NT2/D1 (cell line): ENCODE data around the gene TNFRSF21.
"Not testable (repeated sequence)": the region's sequence is repeated elsewhere in the genome, so short reads cannot be mapped to it uniquely, and the experiment has no call there.

ENCODE experiments used
- DNase-seq: peaks from one replicate; pipeline ENCODE4 v3.0.0-alpha.2; 2011; ENCODE audit warnings: low read depth, low spot score
- H3K27me3 ChIP-seq: 2 replicates; pipeline ENCODE4 v1.6.0; 2011; ENCODE audit warnings: mild to moderate bottlenecking; ENCODE audit not compliant: insufficient read length, insufficient read depth
- H3K36me3 ChIP-seq: 2 replicates; pipeline ENCODE4 v1.6.1; 2011; ENCODE audit warnings: mild to moderate bottlenecking, low read length, mixed read lengths; ENCODE audit not compliant: insufficient read depth, insufficient read length
- H3K4me1 ChIP-seq: 2 replicates; pipeline ENCODE4 v1.5.1; 2011; ENCODE audit not compliant: insufficient read depth, insufficient read length
- H3K4me3 ChIP-seq: 2 replicates; pipeline ENCODE4 v1.5.1; 2011; ENCODE audit warnings: low read depth; ENCODE audit not compliant: insufficient read length
- H3K9ac ChIP-seq: 2 replicates; pipeline ENCODE4 v1.6.0; 2011; ENCODE audit warnings: low read depth; ENCODE audit not compliant: insufficient read length
- H3K9me3 ChIP-seq: 2 replicates; pipeline ENCODE4 v1.5.1; 2011; ENCODE audit warnings: mild to moderate bottlenecking, low read length; ENCODE audit not compliant: insufficient read depth
- SUZ12 ChIP-seq: IDR thresholded peaks from 2 replicates; pipeline ENCODE4 v1.6.1; 2011; ENCODE audit not compliant: insufficient read length, insufficient read depth; ENCODE audit errors: extremely low read depth
- YY1 ChIP-seq: IDR thresholded peaks from 2 replicates; pipeline ENCODE4 v1.6.1; 2011; ENCODE audit not compliant: insufficient read length, insufficient read depth
- ZNF274 ChIP-seq: IDR thresholded peaks from 2 replicates; pipeline ENCODE4 v1.6.1; 2011; ENCODE audit warnings: mild to moderate bottlenecking, low read depth, low read length

The TNFRSF21 gene

DNA sequence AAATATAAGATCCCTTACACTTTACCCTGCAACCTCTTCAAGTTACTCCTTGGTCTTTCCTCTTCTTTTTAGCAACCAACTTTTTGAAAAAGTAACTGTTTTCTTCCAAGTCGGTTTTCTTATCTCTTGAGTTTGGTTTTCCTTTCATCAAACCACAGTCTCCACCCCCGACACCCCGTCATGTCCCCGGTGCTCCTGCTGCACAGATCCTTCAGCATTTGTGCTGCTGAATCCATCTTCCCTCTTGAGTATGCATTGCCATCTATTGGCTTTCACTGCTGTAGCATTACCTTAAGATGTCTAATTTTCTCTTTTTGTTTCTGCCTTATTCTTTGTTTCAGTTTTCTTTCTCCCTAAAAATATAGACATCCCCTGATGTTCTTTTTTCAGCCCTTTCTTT is 11.9 kb upstream of the TNFRSF21 start:
- no peak overlapping the region for H3K4me3 ChIP-seq

DNA sequence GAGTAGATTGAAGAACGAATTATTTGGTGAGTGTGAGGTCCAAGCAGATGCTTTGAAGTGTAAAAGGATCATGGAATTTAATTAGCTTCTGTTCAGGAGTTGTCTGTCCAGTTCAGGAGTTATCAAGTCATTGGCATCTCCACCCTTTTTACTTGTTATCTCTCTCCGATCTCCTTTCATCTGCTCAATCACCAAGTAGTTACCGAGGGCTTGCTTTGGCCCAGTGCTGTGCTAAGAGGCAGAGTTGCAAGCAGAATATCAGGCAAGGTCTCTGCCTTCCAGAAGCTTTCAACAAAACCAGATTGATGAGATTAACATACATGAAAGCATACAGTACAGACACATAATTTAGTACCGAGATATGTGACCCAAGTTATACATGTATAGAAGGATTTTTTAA is 10.2 kb upstream of the TNFRSF21 start:
- no peak overlapping the region for H3K9ac ChIP-seq
- 0 out of 2 replicates have a peak, but pooled peaks cover 5% of the 10 kb centered on the region for H3K9me3 ChIP-seq
- H3K4me1 ChIP-seq, result no peaks in the 10 kb centered on the region
- TF ChIP-seq ZNF274, result no peak
- no peak for TF ChIP-seq YY1
- no peak for TF ChIP-seq SUZ12
- no peak for DNase-seq
- no peak overlapping the region for H3K4me3 ChIP-seq
- H3K27me3 ChIP-seq, result no peaks in the 10 kb centered on the region
- no peaks in the 10 kb centered on the region for H3K36me3 ChIP-seq

More for the DNA sequence above, 11.9 kb upstream of the TNFRSF21 start:
- no peak for TF ChIP-seq SUZ12
- TF ChIP-seq ZNF274, result no peak
- no peak for DNase-seq
- no peaks in the 10 kb centered on the region for H3K4me1 ChIP-seq
- no peak overlapping the region for H3K9ac ChIP-seq
- no peaks in the 10 kb centered on the region for H3K36me3 ChIP-seq
- 0 out of 2 replicates have a peak, but pooled peaks cover 5% of the 10 kb centered on the region for H3K9me3 ChIP-seq
- no peaks in the 10 kb centered on the region for H3K27me3 ChIP-seq

DNA sequence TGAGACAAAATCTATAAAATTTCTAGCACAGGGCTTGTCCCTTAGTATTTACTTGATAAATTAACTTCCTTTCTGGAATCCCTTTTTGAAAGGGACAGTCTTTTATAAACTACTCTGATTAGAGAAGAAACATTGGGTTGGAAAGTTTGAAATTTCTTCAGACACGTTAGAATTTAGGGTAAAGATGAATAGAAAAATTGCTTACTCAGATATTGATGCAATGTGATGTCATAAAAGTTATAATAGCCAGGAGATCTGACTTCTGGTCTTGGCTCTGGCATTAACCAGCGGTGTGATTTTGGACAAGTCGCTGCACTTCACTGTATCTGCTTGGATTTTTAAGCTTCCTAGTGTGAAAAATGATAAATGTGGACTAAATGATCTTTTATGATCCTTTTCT is 9.7 kb upstream of the TNFRSF21 start:
- no peak for DNase-seq
- no peak overlapping the region for H3K4me3 ChIP-seq
- TF ChIP-seq ZNF274, result no peak
- no peak for TF ChIP-seq SUZ12
- TF ChIP-seq YY1, result no peak
- H3K36me3 ChIP-seq, result no peaks in the 10 kb centered on the region
- no peaks in the 10 kb centered on the region for H3K4me1 ChIP-seq
- H3K9ac ChIP-seq, result no peak overlapping the region
- no peaks in the 10 kb centered on the region for H3K27me3 ChIP-seq
- 0 out of 2 replicates have a peak, but pooled peaks cover 5% of the 10 kb centered on the region for H3K9me3 ChIP-seq

DNA sequence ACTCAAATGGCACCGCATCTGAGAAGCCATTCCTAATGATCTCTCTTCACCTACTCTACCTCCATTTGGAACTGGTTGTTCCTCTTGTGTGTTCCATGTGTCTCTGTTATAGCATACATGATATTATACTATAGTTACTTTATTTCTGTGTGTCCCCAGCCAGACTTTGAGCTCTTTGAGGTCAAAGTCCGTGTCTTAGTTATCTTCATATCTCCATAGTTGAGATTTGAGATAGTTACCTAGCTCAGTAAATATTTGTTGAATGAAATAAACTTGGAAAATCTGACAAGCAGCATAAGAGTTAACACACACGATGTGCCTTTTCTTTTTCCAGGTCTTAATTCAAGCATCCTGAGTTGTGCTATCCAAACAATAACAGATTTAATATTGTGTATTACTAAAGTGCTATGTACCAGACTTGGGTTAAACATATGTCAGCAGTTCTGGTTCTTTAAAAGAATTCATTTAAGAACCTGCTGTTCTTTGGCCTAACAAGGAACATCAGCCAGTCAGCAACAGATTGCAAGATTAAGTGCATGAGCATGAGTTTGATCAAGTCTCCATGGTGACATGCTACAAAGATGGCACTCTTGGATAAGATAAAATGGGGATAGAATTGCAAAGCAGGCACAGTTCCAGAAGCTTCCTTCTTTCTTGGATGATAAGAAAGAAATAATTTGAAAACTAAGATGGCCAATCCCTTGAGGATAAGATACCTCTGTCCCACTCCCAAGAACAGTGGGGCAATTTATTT is 8.7 kb upstream of the TNFRSF21 start:
- Histone ChIP-seq H3K36me3 (no peaks in the 10 kb centered on the region), H3K4me1 (no peaks in the 10 kb centered on the region)

DNA sequence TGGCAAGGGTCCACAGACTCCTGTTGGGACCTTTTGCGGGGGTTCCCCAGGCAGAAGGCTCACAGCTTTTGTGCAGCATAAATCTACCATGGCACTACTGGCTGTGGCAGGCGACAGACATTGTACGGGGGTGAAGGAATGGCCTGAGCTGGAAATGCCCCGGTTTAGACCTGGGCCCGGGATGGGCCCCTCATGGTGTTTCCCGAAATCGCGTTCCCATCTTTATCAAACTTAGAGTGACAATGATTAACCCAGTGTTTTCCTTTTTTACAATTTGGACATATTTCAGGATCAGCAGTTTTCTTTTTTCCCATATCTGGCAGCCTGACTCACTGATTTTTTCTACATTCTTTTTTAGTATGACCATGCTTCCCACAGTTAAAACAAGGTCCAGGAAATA is 5.5 kb upstream of the TNFRSF21 start:
- H3K4me1 ChIP-seq, H3K4me3 ChIP-seq, H3K9ac ChIP-seq, H3K9me3 ChIP-seq, H3K36me3 ChIP-seq, H3K27me3 ChIP-seq, DNase-seq: not testable (repeated sequence)

More for the DNA sequence above, 8.7 kb upstream of the TNFRSF21 start:
- H3K9me3 ChIP-seq, result 0 out of 2 replicates have a peak, but pooled peaks cover 5% of the 10 kb centered on the region
- no peak for TF ChIP-seq YY1
- TF ChIP-seq SUZ12, result no peak
- no peak for TF ChIP-seq ZNF274
- no peak for DNase-seq
- no peak overlapping the region for H3K4me3 ChIP-seq
- no peaks in the 10 kb centered on the region for H3K27me3 ChIP-seq
- no peak overlapping the region for H3K9ac ChIP-seq

DNA sequence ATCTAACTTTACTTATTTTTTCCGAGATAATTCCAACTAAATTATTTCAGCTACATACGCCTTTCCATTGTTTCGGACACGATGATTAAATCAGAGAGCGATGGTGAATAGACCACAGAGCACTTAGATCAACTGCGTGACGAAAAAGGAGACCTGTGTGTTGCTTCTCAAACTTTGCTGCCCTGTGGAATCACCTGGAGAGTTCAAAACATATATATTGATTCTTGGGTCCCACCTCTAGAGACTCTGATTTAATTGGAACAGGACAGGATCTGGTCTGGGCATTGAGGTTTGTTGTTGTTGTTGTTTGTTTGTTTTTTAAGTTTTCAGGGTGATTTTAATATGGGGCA is 401 bp upstream of the TNFRSF21 start:
- DNase-seq, result no peak
- H3K4me3 ChIP-seq, result no peak overlapping the region
- peaks cover 21% of the 10 kb centered on the region for H3K36me3 ChIP-seq
- no peaks in the 10 kb centered on the region for H3K27me3 ChIP-seq
- H3K9ac ChIP-seq, result peak overlapping the region; percentile 39
- no peaks in the 10 kb centered on the region for H3K4me1 ChIP-seq
- TF ChIP-seq ZNF274 (no peak), SUZ12 (no peak), YY1 (no peak)
- 0 out of 2 replicates have a peak, but pooled peaks cover 5% of the 10 kb centered on the region for H3K9me3 ChIP-seq

DNA sequence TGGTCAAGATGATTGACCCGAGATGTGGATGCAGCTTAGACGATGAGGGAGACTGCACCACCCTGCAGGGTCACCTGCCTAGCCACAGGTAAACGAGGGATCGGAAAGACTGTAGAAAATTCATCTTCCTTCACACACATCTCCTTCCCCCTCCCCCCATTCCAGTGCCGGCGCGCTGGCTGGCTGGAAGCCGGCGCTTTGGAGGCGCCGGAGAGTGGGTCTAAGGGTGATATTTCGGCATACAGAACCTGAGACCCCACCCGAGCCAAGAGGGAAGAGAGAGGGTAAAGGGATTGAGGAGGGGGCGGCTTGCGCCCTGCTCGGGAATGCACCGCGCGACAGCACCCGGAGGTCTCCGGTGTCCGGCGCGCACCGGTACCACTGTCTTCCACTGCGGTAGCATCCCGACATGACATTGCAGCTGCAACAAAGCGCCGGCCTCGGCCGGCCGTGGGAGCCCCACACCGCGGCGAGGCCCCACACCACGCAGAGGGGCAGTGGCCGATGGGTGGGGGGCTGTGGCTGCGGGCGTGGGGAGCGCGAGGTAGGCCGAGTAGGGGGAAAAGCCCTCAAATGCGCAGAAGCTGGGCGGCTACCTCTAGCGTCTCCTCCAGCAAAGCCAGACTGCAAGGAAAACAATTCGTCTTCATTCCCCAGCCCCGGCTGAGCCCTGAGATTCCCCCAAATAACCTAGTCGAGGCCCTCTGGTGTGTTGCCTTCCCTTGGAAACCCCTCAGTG is 984 bp downstream of the TNFRSF21 start:
- TF ChIP-seq SUZ12 (no peak), ZNF274 (no peak), YY1 (no peak)
- H3K27me3 ChIP-seq, result no peaks in the 10 kb centered on the region
- DNase-seq, result no peak
- H3K4me1 ChIP-seq, result no peaks in the 10 kb centered on the region
- peak overlapping the region; percentile 87 for H3K4me3 ChIP-seq
- H3K9ac ChIP-seq, result peak overlapping the region; percentile 91
- peaks cover 34% of the 10 kb centered on the region for H3K36me3 ChIP-seq
- H3K9me3 ChIP-seq, result 0 out of 2 replicates have a peak, but pooled peaks cover 5% of the 10 kb centered on the region
